ENCODE data around the gene ASCC2. TPM values are rescaled to one million over a fixed set of nuclear protein-coding genes. Genes with fewer than 3 reads are reported as not detected.

ASCC2 gene
- total and polyA plus RNA-seq, 4 donors, result 34.6 to 43.7 (median 38.7) TPM

- peaks cover 8 to 43% (median 25%) of the 10 kb centered on the region in 4 donors for H3K36me3 ChIP-seq (ENCODE audit: control insufficient read depth in 4 of 4, insufficient read depth in 3 of 4, low read depth in 1 of 4, low read length in 3 of 4)
- no peaks in the 10 kb centered on the region for H3K9me3 ChIP-seq (ENCODE audit: control insufficient read depth in 4 of 4, low read length in 3 of 4)
- H3K4me1 ChIP-seq (ENCODE audit: control insufficient read depth in 4 of 4, insufficient read depth in 4 of 4, low read length in 3 of 4), result peaks cover 9 to 36% (median 22%) of the 10 kb centered on the region in 4 donors
These were observed 42.4 kb downstream of the ASCC2 start for GRCh38 chr22:29795663-29796062.

More at GRCh38 chr22:29795663-29796062, 42.4 kb downstream of the ASCC2 start:
- no peak overlapping the region for H3K9ac ChIP-seq (ENCODE audit: low read depth in 1 of 2, low read length in 2 of 2)
- TF ChIP-seq YY1 (IDR thresholded peaks at IDR 0.05) (no peak), RXRA (IDR thresholded peaks at IDR 0.05) (no peak), MAX (IDR thresholded peaks at IDR 0.05) (no peak), EGR1 (IDR thresholded peaks at IDR 0.05; ENCODE audit: low read depth in 2 of 2) (no peak), NR2F2 (IDR thresholded peaks at IDR 0.05) (no peak), JUND (IDR thresholded peaks at IDR 0.05) (no peak), SP1 (IDR thresholded peaks at IDR 0.05) (no peak), REST (IDR thresholded peaks at IDR 0.05) (no peak), HNF4A (conservative IDR thresholded peaks at IDR 0.05) (no peak), TAF1 (conservative IDR thresholded peaks at IDR 0.05) (no peak), FOXA1 (IDR thresholded peaks at IDR 0.05) (no peak), GABPA (IDR thresholded peaks at IDR 0.05 in 1 of 2, conservative IDR thresholded peaks at IDR 0.05 in 1 of 2) (no peak), FOXA2 (IDR thresholded peaks at IDR 0.05) (no peak), ZBTB33 (IDR thresholded peaks at IDR 0.05) (no peak), RAD21 (IDR thresholded peaks at IDR 0.05) (no peak)
- TF ChIP-seq, protein P1, sequence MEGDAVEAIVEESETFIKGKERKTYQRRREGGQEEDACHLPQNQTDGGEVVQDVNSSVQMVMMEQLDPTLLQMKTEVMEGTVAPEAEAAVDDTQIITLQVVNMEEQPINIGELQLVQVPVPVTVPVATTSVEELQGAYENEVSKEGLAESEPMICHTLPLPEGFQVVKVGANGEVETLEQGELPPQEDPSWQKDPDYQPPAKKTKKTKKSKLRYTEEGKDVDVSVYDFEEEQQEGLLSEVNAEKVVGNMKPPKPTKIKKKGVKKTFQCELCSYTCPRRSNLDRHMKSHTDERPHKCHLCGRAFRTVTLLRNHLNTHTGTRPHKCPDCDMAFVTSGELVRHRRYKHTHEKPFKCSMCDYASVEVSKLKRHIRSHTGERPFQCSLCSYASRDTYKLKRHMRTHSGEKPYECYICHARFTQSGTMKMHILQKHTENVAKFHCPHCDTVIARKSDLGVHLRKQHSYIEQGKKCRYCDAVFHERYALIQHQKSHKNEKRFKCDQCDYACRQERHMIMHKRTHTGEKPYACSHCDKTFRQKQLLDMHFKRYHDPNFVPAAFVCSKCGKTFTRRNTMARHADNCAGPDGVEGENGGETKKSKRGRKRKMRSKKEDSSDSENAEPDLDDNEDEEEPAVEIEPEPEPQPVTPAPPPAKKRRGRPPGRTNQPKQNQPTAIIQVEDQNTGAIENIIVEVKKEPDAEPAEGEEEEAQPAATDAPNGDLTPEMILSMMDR (IDR thresholded peaks at IDR 0.05; ENCODE audit: low read depth, low read length, missing input control), result no peak
- DNase-seq (ENCODE audit: low spot score), result no peak
- no peak overlapping the region for H3K27ac ChIP-seq (ENCODE audit: low read depth in 1 of 2, low read length in 2 of 2)
- no peaks in the 10 kb centered on the region for H3K27me3 ChIP-seq (ENCODE audit: control insufficient read depth in 4 of 4, insufficient read depth in 4 of 4, low read length in 3 of 4)
- 87% methylated on average over 5 of the region's 5 CpGs for WGBS
- H3K4me3 ChIP-seq (ENCODE audit: low read depth in 1 of 3, low read length in 3 of 3), result no peak overlapping the region
